Fibroblast of lung (primary cell): Measurements from ENCODE around the gene MARCHF2. TPM values are rescaled to one million over a fixed set of nuclear protein-coding genes. Genes with fewer than 3 reads are reported as not detected.
"Not testable (repeated sequence)": the region's sequence is repeated elsewhere in the genome, so short reads cannot be mapped to it uniquely, and the experiment has no call there.

Source experiments
- DNase-seq, 2 donors: peaks; one replicate each; pipeline versions ENCODE4 v3.0.0 to v3.0.0-alpha.2; 2010; ENCODE audit warnings: low read depth in 2 of 2
- H2AFZ ChIP-seq: 2 replicates; pipeline ENCODE4 v1.5.1; 2012; ENCODE audit warnings: low read length, control low read depth, inconsistent platforms
- H3K27ac ChIP-seq: 2 replicates; pipeline ENCODE4 v1.5.1; 2011; ENCODE audit warnings: low read length, control low read depth; ENCODE audit not compliant: insufficient read depth
- H3K27me3 ChIP-seq: 2 replicates; pipeline ENCODE4 v1.5.1; 2011; ENCODE audit warnings: mild to moderate bottlenecking, low read length; ENCODE audit not compliant: control insufficient read depth, insufficient read depth
- H3K36me3 ChIP-seq: 2 replicates; pipeline ENCODE4 v1.5.1; 2011; ENCODE audit warnings: low read length; ENCODE audit not compliant: control insufficient read depth, insufficient read depth
- H3K4me1 ChIP-seq: 2 replicates; pipeline ENCODE4 v1.5.1; 2011; ENCODE audit warnings: low read length; ENCODE audit not compliant: control insufficient read depth, insufficient read depth; ENCODE audit errors: extremely low read depth
- H3K4me2 ChIP-seq: 2 replicates; pipeline ENCODE4 v1.5.1; 2011; ENCODE audit warnings: low read length, control low read depth; ENCODE audit not compliant: insufficient read depth; ENCODE audit errors: extremely low read depth
- H3K4me3 ChIP-seq, 4 experiments: fragments of 200-600 bp in 1 of 4; sonication (generic) in 1 of 4; replicated peaks in 1 of 4; 2 replicates each; pipeline ENCODE4 v1.5.1; 2011 to 2016; ENCODE audit warnings: low read length in 4 of 4, low read depth in 3 of 4, mild to moderate bottlenecking in 3 of 4, control low read depth in 2 of 4, inconsistent platforms in 1 of 4, mixed read lengths in 1 of 4; ENCODE audit not compliant: insufficient read depth in 1 of 4; ENCODE audit errors: control extremely low read depth in 1 of 4
- H3K79me2 ChIP-seq: 2 replicates; pipeline ENCODE4 v1.5.1; 2012; ENCODE audit warnings: mild to moderate bottlenecking, low read length, inconsistent platforms; ENCODE audit not compliant: control insufficient read depth, insufficient read depth
- H3K9ac ChIP-seq: 2 replicates; pipeline ENCODE4 v1.5.1; 2011; ENCODE audit warnings: mild to moderate bottlenecking, low read length, control low read depth; ENCODE audit not compliant: insufficient read depth
- H3K9me3 ChIP-seq: 2 replicates; pipeline ENCODE4 v1.5.1; 2012; ENCODE audit warnings: low read depth, low read length; ENCODE audit not compliant: control insufficient read depth, insufficient read depth
- H4K20me1 ChIP-seq: 2 replicates; pipeline ENCODE4 v1.5.1; 2011; ENCODE audit warnings: low read length; ENCODE audit not compliant: control insufficient read depth, insufficient read depth; ENCODE audit errors: extremely low read depth
- EZH2 ChIP-seq: IDR thresholded peaks from 2 replicates; pipeline ENCODE4 v1.5.1; 2012; ENCODE audit warnings: low read length, control low read depth, mild to moderate bottlenecking; ENCODE audit errors: missing control alignments
- polyA plus RNA-seq, 2 donors: library from polyadenylated mRNA; depleted of rRNA in 1 of 2; stranded (reverse) in 1 of 2; unstranded in 1 of 2; fragments of >200 nt; gene quantifications; 2 replicates each; pipeline ENCODE4 v1.2.1, GENCODE V29; 2011 to 2012; ENCODE audit warnings: missing spikeins in 1 of 2
- total RNA-seq: library from RNA; depleted of rRNA; stranded (reverse); fragments of >200 nt; gene quantifications from 2 replicates; pipeline ENCODE4 v1.2.1, GENCODE V29; 2014
- TF ChIP-seq, protein P1 (sequence below), 2 donors: IDR thresholded peaks in 1 of 2; conservative IDR thresholded peaks in 1 of 2; 1 replicate in 1 of 2; 2 replicates in 1 of 2; pipeline ENCODE4 v1.5.1; 2011 to 2012; ENCODE audit warnings: low read length in 2 of 2, control low read depth in 1 of 2, inconsistent platforms in 1 of 2, low read depth in 1 of 2, mild to moderate bottlenecking in 1 of 2

MARCHF2 gene
- total and polyA plus RNA-seq, 2 donors (not counting 1 experiment from before 2014, with no cell fraction given) = 16.8 to 90.8 TPM

DNA sequence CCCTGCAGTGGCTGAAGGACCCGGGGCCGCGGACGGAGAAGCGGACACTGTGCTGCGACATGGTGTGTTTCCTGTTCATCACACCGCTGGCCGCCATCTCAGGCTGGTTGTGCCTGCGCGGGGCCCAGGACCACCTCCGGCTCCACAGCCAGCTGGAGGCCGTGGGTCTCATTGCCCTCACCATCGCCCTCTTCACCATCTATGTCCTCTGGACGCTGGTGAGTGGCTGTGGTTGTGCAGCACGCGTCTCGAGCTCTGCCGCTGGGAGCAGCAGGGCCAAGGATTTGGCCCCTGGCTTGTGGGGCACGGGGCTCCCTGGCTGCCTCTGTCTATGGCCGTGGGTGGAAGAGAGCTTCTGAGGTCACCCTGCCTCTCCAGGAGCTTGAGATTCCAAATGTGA lies 17.5 kb downstream of the MARCHF2 start:
- Histone ChIP-seq H3K27ac (no peak overlapping the region), H3K27me3 (no peaks in the 10 kb centered on the region), H2AFZ (no peak overlapping the region), H3K4me2 (no peak overlapping the region), H3K4me1 (no peaks in the 10 kb centered on the region), H3K9ac (no peak overlapping the region), H3K36me3 (no peaks in the 10 kb centered on the region), H4K20me1 (no peaks in the 10 kb centered on the region), H3K9me3 (no peaks in the 10 kb centered on the region), H3K4me3 (no peak overlapping the region), H3K79me2 (no peaks in the 10 kb centered on the region)
- TF ChIP-seq, protein P1, sequence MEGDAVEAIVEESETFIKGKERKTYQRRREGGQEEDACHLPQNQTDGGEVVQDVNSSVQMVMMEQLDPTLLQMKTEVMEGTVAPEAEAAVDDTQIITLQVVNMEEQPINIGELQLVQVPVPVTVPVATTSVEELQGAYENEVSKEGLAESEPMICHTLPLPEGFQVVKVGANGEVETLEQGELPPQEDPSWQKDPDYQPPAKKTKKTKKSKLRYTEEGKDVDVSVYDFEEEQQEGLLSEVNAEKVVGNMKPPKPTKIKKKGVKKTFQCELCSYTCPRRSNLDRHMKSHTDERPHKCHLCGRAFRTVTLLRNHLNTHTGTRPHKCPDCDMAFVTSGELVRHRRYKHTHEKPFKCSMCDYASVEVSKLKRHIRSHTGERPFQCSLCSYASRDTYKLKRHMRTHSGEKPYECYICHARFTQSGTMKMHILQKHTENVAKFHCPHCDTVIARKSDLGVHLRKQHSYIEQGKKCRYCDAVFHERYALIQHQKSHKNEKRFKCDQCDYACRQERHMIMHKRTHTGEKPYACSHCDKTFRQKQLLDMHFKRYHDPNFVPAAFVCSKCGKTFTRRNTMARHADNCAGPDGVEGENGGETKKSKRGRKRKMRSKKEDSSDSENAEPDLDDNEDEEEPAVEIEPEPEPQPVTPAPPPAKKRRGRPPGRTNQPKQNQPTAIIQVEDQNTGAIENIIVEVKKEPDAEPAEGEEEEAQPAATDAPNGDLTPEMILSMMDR (conservative IDR thresholded peaks at IDR 0.05 in 1 of 2, IDR thresholded peaks at IDR 0.05 in 1 of 2; ENCODE audit: low read depth in 1 of 2, low read length in 2 of 2) = no peak
- TF ChIP-seq EZH2 = no peak
- DNase-seq = no peak

DNA sequence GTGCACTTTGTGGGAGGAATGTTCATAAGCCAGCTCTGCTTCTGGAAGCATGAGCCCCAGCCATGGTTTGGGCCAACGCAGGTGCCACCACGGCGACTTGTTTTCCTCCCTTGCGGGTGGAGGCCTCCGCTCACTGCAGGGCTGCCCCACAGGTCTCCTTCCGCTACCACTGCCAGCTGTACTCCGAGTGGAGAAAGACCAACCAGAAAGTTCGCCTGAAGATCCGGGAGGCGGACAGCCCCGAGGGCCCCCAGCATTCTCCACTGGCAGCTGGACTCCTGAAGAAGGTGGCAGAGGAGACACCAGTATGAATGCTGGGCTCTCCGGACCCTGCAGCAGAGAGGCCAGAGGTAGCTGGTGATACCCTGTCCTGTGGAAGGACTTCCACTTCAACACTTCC lies 25.1 kb downstream of the MARCHF2 start:
- no peak for DNase-seq
- Histone ChIP-seq H3K4me2 (no peak overlapping the region), H3K36me3 (no peaks in the 10 kb centered on the region), H2AFZ (no peak overlapping the region), H3K9me3 (no peaks in the 10 kb centered on the region), H3K27ac (no peak overlapping the region), H3K9ac (no peak overlapping the region), H3K27me3 (no peaks in the 10 kb centered on the region), H3K79me2 (no peaks in the 10 kb centered on the region), H3K4me1 (no peaks in the 10 kb centered on the region), H3K4me3 (no peak overlapping the region), H4K20me1 (no peaks in the 10 kb centered on the region)
- TF ChIP-seq EZH2 = no peak
- TF ChIP-seq, protein P1 (conservative IDR thresholded peaks at IDR 0.05 in 1 of 2, IDR thresholded peaks at IDR 0.05 in 1 of 2; ENCODE audit: low read depth in 1 of 2, low read length in 2 of 2) = no peak

DNA sequence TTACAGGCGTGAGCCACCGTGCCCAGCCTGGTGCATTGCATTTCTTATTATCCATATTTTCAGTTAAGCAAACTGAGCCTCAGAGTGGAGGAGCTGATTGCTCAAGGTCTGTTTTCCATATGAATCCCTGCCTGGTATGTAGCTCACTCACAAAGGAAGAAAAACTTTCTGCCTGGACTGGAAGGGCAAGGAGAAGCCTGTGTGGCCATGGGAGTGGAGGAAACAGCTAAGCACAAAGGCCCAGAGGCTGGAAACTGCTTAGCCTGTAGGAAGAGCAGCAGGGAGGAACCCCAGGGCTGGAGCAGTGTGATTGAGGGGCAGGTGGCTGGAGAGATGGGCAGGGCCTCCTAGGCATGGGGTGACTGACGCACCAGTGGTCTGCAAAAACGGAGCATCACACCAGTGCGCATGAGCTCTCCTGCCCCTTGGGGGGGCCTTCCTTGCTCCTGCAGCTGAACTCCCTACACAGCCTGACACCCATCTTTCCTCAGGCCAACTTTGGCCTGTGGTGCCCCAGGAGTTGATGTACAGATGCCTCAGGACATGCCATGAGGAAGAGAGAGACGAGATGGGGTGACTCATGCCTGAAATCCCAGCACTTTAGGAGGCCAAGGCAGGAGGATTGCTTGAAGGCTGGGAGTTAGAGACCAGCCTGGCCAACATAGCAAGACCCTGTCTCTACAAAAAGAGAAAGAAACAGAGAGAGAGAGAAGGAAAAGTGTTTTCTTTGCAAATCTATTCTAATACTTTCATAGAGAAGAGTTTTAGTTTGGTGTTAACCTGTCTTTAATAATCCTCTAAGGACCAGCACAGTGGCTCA lies 28.8 kb downstream of the MARCHF2 start:
- DNase-seq = no peak
- no peak overlapping the region for H3K4me3 ChIP-seq

DNA sequence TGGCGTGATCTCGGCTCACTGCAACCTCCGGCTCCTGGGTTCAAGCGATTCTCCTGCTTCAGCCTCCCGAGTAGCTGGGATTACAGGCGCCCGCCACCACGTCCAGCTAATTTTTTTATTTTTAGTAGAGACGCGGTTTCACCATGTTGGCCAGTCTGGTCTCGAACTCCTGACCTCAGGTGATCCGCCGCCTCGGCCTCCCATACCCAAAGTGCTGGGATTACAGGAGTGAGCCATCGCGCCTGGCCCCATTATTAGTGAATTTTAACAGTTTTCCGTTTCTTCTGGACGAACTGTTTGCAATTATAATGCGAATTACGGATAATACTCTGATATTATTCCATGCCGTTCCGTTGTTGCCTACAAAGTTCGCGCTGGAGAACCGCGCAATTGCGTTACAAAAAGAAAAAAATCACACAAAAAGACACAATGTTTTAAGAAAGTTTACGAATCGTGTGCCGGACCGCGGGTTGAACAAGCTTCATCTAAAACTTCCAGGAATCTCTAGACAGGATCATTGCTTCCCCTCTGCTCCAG lies 31.1 kb downstream of the MARCHF2 start:
- Histone ChIP-seq H3K79me2 (peaks cover 43% of the 10 kb centered on the region), H3K27ac (peak overlapping the region; percentile 94)
- not testable (repeated sequence) for H3K4me1 ChIP-seq

More for the DNA sequence above, 28.8 kb downstream of the MARCHF2 start:
- Histone ChIP-seq H3K4me2 (no peak overlapping the region), H2AFZ (no peak overlapping the region), H4K20me1 (no peaks in the 10 kb centered on the region), H3K36me3 (no peaks in the 10 kb centered on the region), H3K27me3 (no peaks in the 10 kb centered on the region), H3K27ac (no peak overlapping the region), H3K79me2 (peaks cover 21% of the 10 kb centered on the region), H3K9me3 (no peaks in the 10 kb centered on the region), H3K9ac (no peak overlapping the region), H3K4me1 (peaks cover 4% of the 10 kb centered on the region)
- no peak for TF ChIP-seq EZH2
- TF ChIP-seq, protein P1 (conservative IDR thresholded peaks at IDR 0.05 in 1 of 2, IDR thresholded peaks at IDR 0.05 in 1 of 2; ENCODE audit: low read depth in 1 of 2, low read length in 2 of 2) = no peak

More for the DNA sequence above, 31.1 kb downstream of the MARCHF2 start:
- H3K4me3 ChIP-seq = peak overlapping the region; percentile 74 to 91 (median 84)
- not testable (repeated sequence) for DNase-seq, H3K27me3 ChIP-seq, H3K9me3 ChIP-seq, H3K36me3 ChIP-seq, H4K20me1 ChIP-seq
- peak overlapping the region; percentile 97 for H2AFZ ChIP-seq
- H3K4me2 ChIP-seq = peak overlapping the region; percentile 96
- H3K9ac ChIP-seq = peak overlapping the region; percentile 55
